HFF-Myc (cell line): ENCODE results near the gene MTG2.

ENCODE experiments used
- DNase-seq: peaks from one replicate; pipeline ENCODE4 v3.0.0-alpha.2; 2011; ENCODE audit warnings: low read depth; ENCODE audit errors: extremely low read depth
- H3K4me3 ChIP-seq: replicated peaks from 2 replicates; pipeline ENCODE4 v1.5.1; 2011; ENCODE audit warnings: low read depth, mild to moderate bottlenecking, control low read depth, low read length
- TF ChIP-seq, protein P1 (sequence below): IDR thresholded peaks from 2 replicates; pipeline ENCODE4 v1.5.1; 2012; ENCODE audit warnings: mild to moderate bottlenecking, low read depth, low read length, control low read depth; ENCODE audit errors: missing control alignments

MTG2 gene

DNA sequence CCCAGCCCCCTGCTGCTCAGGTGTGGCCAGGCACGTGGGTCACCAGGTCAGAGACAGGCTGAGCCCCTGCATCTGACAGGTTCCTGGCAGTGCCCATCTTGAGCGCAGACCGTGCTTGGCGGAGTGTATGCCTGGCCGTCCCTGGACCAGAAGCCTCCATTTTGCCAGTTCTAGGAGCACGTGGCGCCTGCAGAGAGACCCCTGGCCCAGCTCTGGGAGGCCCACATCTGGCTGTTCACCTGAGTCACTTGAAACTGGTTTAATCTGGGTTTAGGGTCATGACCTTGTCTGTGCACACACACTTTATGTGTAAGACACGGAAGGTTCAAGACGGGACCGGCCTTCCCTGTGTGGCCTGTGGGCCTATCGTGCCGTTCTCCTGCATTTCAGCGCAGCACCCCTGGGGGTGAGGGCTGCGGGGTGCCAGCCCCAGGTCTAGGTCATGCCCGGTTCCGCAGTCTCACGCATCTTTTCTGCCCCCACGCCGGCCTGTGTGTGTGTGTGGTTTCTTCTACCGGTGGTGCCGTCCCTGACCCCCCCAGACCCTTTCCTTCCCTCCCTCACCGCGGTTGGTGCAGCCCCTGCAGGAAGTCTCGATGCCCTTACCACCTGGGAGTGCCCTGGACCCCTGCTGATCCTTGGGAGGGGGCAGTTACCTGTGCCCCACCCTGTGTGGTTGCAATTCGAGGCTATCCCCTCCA lies 25.3 kb upstream of the MTG2 start:
- TF ChIP-seq, protein P1, sequence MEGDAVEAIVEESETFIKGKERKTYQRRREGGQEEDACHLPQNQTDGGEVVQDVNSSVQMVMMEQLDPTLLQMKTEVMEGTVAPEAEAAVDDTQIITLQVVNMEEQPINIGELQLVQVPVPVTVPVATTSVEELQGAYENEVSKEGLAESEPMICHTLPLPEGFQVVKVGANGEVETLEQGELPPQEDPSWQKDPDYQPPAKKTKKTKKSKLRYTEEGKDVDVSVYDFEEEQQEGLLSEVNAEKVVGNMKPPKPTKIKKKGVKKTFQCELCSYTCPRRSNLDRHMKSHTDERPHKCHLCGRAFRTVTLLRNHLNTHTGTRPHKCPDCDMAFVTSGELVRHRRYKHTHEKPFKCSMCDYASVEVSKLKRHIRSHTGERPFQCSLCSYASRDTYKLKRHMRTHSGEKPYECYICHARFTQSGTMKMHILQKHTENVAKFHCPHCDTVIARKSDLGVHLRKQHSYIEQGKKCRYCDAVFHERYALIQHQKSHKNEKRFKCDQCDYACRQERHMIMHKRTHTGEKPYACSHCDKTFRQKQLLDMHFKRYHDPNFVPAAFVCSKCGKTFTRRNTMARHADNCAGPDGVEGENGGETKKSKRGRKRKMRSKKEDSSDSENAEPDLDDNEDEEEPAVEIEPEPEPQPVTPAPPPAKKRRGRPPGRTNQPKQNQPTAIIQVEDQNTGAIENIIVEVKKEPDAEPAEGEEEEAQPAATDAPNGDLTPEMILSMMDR, result no peak
- no peak for DNase-seq
- H3K4me3 ChIP-seq, result no peak overlapping the region

DNA sequence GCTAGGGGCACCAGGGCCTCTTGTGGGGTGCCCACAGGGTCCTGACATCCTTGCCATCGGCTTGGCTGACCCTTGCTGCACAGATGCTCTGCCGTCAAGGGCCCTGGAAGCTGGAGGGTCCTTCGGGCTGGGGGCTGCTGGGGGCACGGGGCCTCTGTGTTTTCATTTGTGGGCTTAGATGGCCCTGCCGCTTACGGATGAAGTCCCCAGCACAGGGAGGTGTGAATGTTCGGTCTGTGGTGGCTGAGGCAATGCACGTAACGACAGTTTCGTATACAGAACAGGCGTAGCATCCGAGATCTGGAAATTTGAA lies 24.8 kb upstream of the MTG2 start:
- no peak overlapping the region for H3K4me3 ChIP-seq
- TF ChIP-seq, protein P1, result no peak
- DNase-seq, result no peak

DNA sequence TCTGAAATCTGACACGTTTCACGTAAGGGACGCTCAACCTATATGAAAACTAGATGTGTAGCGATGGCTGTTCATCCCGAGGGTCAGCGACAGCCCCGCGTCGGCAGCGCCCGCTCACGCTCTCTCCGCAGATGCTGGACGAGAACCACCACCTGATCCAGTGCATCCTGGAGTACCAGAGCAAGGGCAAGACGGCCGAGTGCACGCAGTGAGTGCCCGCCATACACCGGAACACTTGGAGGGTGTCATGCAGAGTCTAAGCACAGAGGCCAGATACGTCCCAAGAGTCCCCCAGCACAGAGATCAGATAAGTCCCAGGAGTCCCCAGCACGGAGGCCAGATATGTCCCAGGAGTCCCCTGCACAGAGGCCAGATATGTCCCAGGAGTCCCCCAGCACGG lies 24.3 kb upstream of the MTG2 start:
- H3K4me3 ChIP-seq, result no peak overlapping the region
- TF ChIP-seq, protein P1, result no peak
- DNase-seq, result no peak

DNA sequence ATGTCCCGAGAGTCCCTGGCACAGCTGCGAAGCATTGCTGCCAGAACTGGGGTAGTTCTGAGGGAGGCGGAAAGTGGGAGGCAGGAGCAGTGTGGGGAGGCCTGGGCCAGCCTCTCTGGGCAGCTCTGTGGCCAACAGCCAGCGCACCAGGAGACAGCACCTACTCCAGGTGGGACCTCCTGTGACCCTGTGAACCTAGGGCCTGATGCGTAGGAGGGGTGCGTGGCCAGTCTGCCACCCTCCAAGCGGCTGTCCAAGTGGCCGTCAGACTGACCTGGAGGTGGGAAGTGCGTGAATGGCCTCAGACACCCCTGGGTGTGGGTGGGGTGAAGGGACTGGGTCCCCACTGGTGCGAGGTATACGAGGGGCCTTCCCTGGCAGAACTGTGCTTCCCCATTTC lies 23.8 kb upstream of the MTG2 start:
- DNase-seq, result no peak
- TF ChIP-seq, protein P1, result no peak

DNA sequence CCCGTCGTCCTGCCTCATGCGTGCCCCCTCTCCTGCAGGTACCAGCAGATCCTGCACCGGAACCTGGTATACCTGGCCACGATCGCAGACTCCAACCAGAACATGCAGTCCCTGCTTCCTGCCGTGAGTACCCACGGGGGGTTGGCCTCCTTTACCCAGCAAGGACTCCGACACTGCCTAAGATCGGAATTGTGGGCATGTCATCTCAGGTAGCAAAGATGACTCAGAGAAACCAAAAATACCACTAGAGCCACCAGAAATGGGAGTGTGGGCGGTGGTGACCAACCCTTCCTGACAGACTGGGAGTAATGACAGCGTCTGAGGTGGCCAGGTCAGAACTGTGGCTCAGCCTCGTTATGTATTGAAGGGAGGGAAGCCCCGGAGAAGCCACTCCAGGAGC lies 23.0 kb upstream of the MTG2 start:
- TF ChIP-seq, protein P1, result no peak
- DNase-seq, result no peak
- no peak overlapping the region for H3K4me3 ChIP-seq

More for the DNA sequence above, 23.8 kb upstream of the MTG2 start:
- H3K4me3 ChIP-seq, result no peak overlapping the region

DNA sequence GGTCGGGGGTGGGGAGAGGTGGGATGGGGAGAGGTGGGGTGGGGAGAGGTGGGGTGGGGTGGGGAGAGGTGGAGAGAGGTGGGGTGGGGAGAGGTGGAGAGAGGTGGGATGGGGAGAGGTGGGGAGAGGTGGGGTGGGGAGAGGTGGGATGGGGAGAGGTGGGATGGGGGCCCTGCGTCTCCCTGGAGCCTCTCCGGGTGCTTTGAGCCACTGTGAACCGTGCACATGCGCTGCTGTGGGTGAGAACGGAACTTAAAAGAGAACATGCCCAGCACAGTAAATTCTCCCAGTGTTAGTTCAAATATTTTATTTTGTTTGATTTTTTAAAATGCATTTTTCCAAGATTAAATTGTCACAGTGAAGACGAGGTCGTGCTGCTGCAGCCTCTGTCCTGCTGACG lies 22.6 kb upstream of the MTG2 start:
- TF ChIP-seq, protein P1, result no peak
- H3K4me3 ChIP-seq, result no peak overlapping the region
- no peak for DNase-seq

DNA sequence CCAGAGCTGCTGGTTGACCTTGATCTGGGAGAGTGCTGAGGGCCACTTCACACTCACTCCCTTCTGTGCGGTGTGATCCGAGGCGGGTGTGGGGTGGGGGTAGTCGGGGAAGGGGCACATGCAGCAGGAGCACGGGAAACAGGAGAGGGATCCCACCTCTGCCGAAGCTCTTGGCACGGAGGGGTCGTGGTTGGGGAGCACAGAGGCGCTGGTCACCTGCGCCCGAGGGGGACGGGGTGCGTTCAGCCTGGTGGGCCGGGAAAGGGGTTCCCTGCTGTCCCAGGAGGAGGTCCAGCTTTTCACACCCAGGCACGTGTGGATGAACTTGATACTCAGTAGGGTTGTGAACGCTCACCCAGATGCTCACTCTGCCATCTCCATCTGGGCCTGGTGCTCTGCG lies 22.0 kb upstream of the MTG2 start:
- DNase-seq, result no peak
- TF ChIP-seq, protein P1, result no peak
- H3K4me3 ChIP-seq, result no peak overlapping the region
